GM23338 (cell line): ENCODE results near the gene STPG4. TPM values are rescaled to one million over a fixed set of nuclear protein-coding genes. Genes with fewer than 3 reads are reported as not detected.

ENCODE experiments used
- ATAC-seq: fragments of 200-7000 bp; cut with Tn5 transposase; 3 replicates; pipeline ENCODE4 v1.9.1; 2020
- DNase-seq: peaks from one replicate; pipeline ENCODE4 v3.0.0-alpha.2; 2015; ENCODE audit warnings: low spot score
- H2AFZ ChIP-seq: fragments of 200-600 bp; sonication (generic); 2 replicates; pipeline ENCODE4 v1.8.0; 2016; ENCODE audit warnings: antibody characterized with exemption, mild to moderate bottlenecking, moderate library complexity
- H3F3A ChIP-seq: fragments of 200-600 bp; sonication (generic); replicated peaks from 2 replicates; pipeline ENCODE4 v1.8.0; 2017; ENCODE audit warnings: antibody characterized with exemption, mixed run types, low read depth
- H3K27ac ChIP-seq: fragments of 200-600 bp; sonication (generic); 2 replicates; pipeline ENCODE4 v1.6.1; 2016; ENCODE audit warnings: low read depth
- H3K27me3 ChIP-seq: fragments of 200-600 bp; sonication (generic); 2 replicates; pipeline ENCODE4 v1.8.0; 2016; ENCODE audit warnings: mild to moderate bottlenecking, mixed run types, moderate library complexity; ENCODE audit not compliant: insufficient read depth
- H3K36me3 ChIP-seq: fragments of 200-600 bp; sonication (generic); 2 replicates; pipeline ENCODE4 v1.8.0; 2016; ENCODE audit warnings: mild to moderate bottlenecking; ENCODE audit not compliant: insufficient read depth
- H3K4me1 ChIP-seq: fragments of 200-600 bp; sonication (generic); 2 replicates; pipeline ENCODE4 v1.8.0; 2016; ENCODE audit warnings: mild to moderate bottlenecking, moderate library complexity; ENCODE audit not compliant: insufficient read depth
- H3K4me2 ChIP-seq: fragments of 200-600 bp; sonication (generic); 2 replicates; pipeline ENCODE4 v1.7.1; 2017; ENCODE audit warnings: mixed run types
- H3K4me3 ChIP-seq: fragments of 200-600 bp; sonication (generic); 2 replicates; pipeline ENCODE4 v1.6.1; 2016; ENCODE audit warnings: mixed run types
- H3K79me2 ChIP-seq: fragments of 200-600 bp; sonication (generic); replicated peaks from 2 replicates; pipeline ENCODE4 v1.8.0; 2017; ENCODE audit warnings: mild to moderate bottlenecking; ENCODE audit not compliant: insufficient read depth
- H3K9me2 ChIP-seq: fragments of 200-600 bp; sonication (generic); 2 replicates; pipeline ENCODE4 v1.8.0; 2017; ENCODE audit not compliant: insufficient read depth
- H4K20me1 ChIP-seq: fragments of 200-600 bp; sonication (generic); replicated peaks from 2 replicates; pipeline ENCODE4 v1.8.0; 2017; ENCODE audit warnings: mild to moderate bottlenecking; ENCODE audit not compliant: insufficient read depth
- H3K27ac Mint-ChIP-seq: 2 replicates; pipeline ENCODE4 v1.8.0; 2020; ENCODE audit warnings: inconsistent platforms, mild to moderate bottlenecking, moderate library complexity, mixed read lengths
- H3K27me3 Mint-ChIP-seq: 3 replicates; pipeline ENCODE4 v1.8.0; 2022; ENCODE audit warnings: low read depth, mild to moderate bottlenecking, moderate library complexity, mixed read lengths, inconsistent platforms; ENCODE audit not compliant: insufficient read depth, poor library complexity
- H3K36me3 Mint-ChIP-seq: 3 replicates; pipeline ENCODE4 v1.8.0; 2021; ENCODE audit warnings: low read depth, mild to moderate bottlenecking, inconsistent platforms, moderate library complexity, mixed read lengths
- H3K4me1 Mint-ChIP-seq: 3 replicates; pipeline ENCODE4 v1.8.0; 2020; ENCODE audit warnings: mild to moderate bottlenecking, inconsistent platforms, mixed read lengths
- H3K4me3 Mint-ChIP-seq: 3 replicates; pipeline ENCODE4 v1.8.0; 2021; ENCODE audit warnings: moderate library complexity, mild to moderate bottlenecking, inconsistent platforms, mixed read lengths
- H3K9me3 Mint-ChIP-seq: 3 replicates; pipeline ENCODE4 v1.8.0; 2020; ENCODE audit warnings: moderate library complexity, mild to moderate bottlenecking, inconsistent platforms, mixed read lengths
- CREB1 ChIP-seq: fragments of 250-450 bp; sonication (Bioruptor Pico); IDR thresholded peaks from 2 replicates; pipeline ENCODE4 v1.5.0; 2020; ENCODE audit warnings: low read depth, mild to moderate bottlenecking, moderate library complexity
- EZH2 ChIP-seq: fragments of 200-600 bp; sonication (generic); IDR thresholded peaks from one replicate; pipeline ENCODE4 v1.8.0; 2017; ENCODE audit warnings: antibody characterized with exemption, mild to moderate bottlenecking, low read depth; ENCODE audit not compliant: unreplicated experiment
- EZH2phosphoT487 ChIP-seq: fragments of 200-600 bp; sonication (generic); IDR thresholded peaks from one replicate; pipeline ENCODE4 v1.8.1; 2018; ENCODE audit warnings: antibody characterized with exemption; ENCODE audit not compliant: unreplicated experiment
- JUNB ChIP-seq: IDR thresholded peaks from one replicate; pipeline ENCODE4 v1.6.1; 2016; ENCODE audit warnings: antibody characterized with exemption; ENCODE audit not compliant: unreplicated experiment
- NANOG ChIP-seq: IDR thresholded peaks from 2 replicates; pipeline ENCODE4 v1.6.1; 2016; ENCODE audit warnings: antibody characterized with exemption, borderline replicate concordance
- POLR2AphosphoS5 ChIP-seq: IDR thresholded peaks from 2 replicates; pipeline ENCODE4 v1.6.1; 2016; ENCODE audit warnings: antibody characterized with exemption, low read depth
- STAT1 ChIP-seq: IDR thresholded peaks from one replicate; pipeline ENCODE4 v1.6.1; 2016; ENCODE audit warnings: antibody characterized with exemption; ENCODE audit not compliant: unreplicated experiment
- ZNF114 ChIP-seq: fragments of 250-450 bp; sonication (Bioruptor Pico); IDR thresholded peaks from 2 replicates; pipeline ENCODE4 v1.5.0; 2020; ENCODE audit warnings: mild to moderate bottlenecking, moderate library complexity
- ZNF331 ChIP-seq: fragments of 250-450 bp; sonication (Bioruptor Pico); IDR thresholded peaks from 2 replicates; pipeline ENCODE4 v1.5.0; 2020; ENCODE audit warnings: low read depth, mild to moderate bottlenecking, moderate library complexity
- polyA plus RNA-seq: library from polyadenylated mRNA; unstranded; fragments of >200 nt; fragmentation: Nextera tagmentation; extraction: Ambion mirVana; gene quantifications from 2 replicates; pipeline ENCODE4 v1.2.1, GENCODE V29; 2016
- total RNA-seq: library from RNA; depleted of rRNA; stranded (reverse); fragments of >200 nt; shearing (Covaris generic); gene quantifications from 2 replicates; pipeline ENCODE4 v1.2.3, GENCODE V29; 2014
- TF ChIP-seq, protein P1 (sequence below): IDR thresholded peaks from one replicate; pipeline ENCODE4 v1.6.1; 2018; ENCODE audit warnings: antibody characterized with exemption; ENCODE audit not compliant: unreplicated experiment
- TF ChIP-seq, protein P2 (sequence below): IDR thresholded peaks from 2 replicates; pipeline ENCODE4 v1.6.1; 2016; ENCODE audit warnings: antibody characterized with exemption
- TF ChIP-seq, protein P3 (sequence below), 2 experiments: fragments of 200-600 bp in 1 of 2; sonication (generic) in 1 of 2; conservative IDR thresholded peaks; 2 replicates each; pipeline versions ENCODE4 v1.5.1 to v1.6.1; 2016 to 2017; ENCODE audit warnings: antibody characterized with exemption in 2 of 2, low read depth in 2 of 2, mild to moderate bottlenecking in 2 of 2, moderate library complexity in 1 of 2
- TF ChIP-seq, protein P4 (sequence below): fragments of 250-450 bp; sonication (Bioruptor Pico); IDR thresholded peaks from 2 replicates; pipeline ENCODE4 v1.5.0; 2020; ENCODE audit warnings: mild to moderate bottlenecking, moderate library complexity

The STPG4 gene
- total and polyA plus RNA-seq, 2 experiments from 2014 or later: 0.28 TPM; not detected in 1

DNA sequence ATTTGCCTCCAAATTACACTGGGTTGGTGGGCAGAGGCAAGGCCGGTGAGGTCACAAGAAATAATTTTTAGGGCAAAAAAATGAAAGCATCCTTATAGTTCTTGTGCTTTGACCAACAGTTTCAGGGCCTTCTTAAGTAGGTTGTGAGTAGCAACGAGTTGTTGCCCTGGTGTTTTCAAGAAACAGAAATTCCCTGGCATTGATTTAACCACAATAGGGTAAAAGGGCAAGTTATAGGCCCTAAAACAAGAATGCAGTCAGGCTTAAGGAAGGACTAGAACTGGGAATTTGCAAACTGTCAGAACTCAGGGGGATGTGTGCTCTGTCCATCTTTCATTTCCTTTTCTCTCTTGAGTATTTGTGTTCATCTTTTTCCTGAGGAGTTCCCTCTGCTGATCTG is 46.1 kb upstream of the STPG4 start:
- no peak for DNase-seq
- Histone ChIP-seq H3K4me3 (no peak overlapping the region), H3K36me3 (no peaks in the 10 kb centered on the region), H4K20me1 (no peaks in the 10 kb centered on the region), H3K4me1 (no peaks in the 10 kb centered on the region), H2AFZ (no peak overlapping the region; the same call in 1 of the 2 replicates), H3K27me3 (no peaks in the 10 kb centered on the region), H3K79me2 (no peaks in the 10 kb centered on the region), H3F3A (no peaks in the 10 kb centered on the region), H3K27ac (no peak overlapping the region), H3K4me2 (no peak overlapping the region), H3K9me2 (0 out of 2 replicates have a peak, but pooled peaks cover 8% of the 10 kb centered on the region)
- H3K4me1 Mint-ChIP-seq: peaks cover 41% of the 10 kb centered on the region
- H3K36me3 Mint-ChIP-seq: no peaks in the 10 kb centered on the region
- TF ChIP-seq CREB1 (CRISPR knock-in tag): no peak
- no peak for TF ChIP-seq ZNF331 (CRISPR knock-in tag)
- no peak for TF ChIP-seq NANOG
- TF ChIP-seq, protein P1, sequence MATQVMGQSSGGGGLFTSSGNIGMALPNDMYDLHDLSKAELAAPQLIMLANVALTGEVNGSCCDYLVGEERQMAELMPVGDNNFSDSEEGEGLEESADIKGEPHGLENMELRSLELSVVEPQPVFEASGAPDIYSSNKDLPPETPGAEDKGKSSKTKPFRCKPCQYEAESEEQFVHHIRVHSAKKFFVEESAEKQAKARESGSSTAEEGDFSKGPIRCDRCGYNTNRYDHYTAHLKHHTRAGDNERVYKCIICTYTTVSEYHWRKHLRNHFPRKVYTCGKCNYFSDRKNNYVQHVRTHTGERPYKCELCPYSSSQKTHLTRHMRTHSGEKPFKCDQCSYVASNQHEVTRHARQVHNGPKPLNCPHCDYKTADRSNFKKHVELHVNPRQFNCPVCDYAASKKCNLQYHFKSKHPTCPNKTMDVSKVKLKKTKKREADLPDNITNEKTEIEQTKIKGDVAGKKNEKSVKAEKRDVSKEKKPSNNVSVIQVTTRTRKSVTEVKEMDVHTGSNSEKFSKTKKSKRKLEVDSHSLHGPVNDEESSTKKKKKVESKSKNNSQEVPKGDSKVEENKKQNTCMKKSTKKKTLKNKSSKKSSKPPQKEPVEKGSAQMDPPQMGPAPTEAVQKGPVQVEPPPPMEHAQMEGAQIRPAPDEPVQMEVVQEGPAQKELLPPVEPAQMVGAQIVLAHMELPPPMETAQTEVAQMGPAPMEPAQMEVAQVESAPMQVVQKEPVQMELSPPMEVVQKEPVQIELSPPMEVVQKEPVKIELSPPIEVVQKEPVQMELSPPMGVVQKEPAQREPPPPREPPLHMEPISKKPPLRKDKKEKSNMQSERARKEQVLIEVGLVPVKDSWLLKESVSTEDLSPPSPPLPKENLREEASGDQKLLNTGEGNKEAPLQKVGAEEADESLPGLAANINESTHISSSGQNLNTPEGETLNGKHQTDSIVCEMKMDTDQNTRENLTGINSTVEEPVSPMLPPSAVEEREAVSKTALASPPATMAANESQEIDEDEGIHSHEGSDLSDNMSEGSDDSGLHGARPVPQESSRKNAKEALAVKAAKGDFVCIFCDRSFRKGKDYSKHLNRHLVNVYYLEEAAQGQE: no peak
- TF ChIP-seq STAT1: no peak
- TF ChIP-seq POLR2AphosphoS5: no peak
- TF ChIP-seq, protein P2, sequence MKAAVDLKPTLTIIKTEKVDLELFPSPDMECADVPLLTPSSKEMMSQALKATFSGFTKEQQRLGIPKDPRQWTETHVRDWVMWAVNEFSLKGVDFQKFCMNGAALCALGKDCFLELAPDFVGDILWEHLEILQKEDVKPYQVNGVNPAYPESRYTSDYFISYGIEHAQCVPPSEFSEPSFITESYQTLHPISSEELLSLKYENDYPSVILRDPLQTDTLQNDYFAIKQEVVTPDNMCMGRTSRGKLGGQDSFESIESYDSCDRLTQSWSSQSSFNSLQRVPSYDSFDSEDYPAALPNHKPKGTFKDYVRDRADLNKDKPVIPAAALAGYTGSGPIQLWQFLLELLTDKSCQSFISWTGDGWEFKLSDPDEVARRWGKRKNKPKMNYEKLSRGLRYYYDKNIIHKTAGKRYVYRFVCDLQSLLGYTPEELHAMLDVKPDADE: no peak
- no peak for TF ChIP-seq JUNB
- TF ChIP-seq EZH2phosphoT487: no peak
- TF ChIP-seq, protein P3, sequence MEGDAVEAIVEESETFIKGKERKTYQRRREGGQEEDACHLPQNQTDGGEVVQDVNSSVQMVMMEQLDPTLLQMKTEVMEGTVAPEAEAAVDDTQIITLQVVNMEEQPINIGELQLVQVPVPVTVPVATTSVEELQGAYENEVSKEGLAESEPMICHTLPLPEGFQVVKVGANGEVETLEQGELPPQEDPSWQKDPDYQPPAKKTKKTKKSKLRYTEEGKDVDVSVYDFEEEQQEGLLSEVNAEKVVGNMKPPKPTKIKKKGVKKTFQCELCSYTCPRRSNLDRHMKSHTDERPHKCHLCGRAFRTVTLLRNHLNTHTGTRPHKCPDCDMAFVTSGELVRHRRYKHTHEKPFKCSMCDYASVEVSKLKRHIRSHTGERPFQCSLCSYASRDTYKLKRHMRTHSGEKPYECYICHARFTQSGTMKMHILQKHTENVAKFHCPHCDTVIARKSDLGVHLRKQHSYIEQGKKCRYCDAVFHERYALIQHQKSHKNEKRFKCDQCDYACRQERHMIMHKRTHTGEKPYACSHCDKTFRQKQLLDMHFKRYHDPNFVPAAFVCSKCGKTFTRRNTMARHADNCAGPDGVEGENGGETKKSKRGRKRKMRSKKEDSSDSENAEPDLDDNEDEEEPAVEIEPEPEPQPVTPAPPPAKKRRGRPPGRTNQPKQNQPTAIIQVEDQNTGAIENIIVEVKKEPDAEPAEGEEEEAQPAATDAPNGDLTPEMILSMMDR (conservative IDR thresholded peaks at IDR 0.05; ENCODE audit: low read depth in 2 of 2): no peak
- no peak for TF ChIP-seq EZH2
- no peak for TF ChIP-seq ZNF114 (CRISPR knock-in tag)
- TF ChIP-seq, protein P4, sequence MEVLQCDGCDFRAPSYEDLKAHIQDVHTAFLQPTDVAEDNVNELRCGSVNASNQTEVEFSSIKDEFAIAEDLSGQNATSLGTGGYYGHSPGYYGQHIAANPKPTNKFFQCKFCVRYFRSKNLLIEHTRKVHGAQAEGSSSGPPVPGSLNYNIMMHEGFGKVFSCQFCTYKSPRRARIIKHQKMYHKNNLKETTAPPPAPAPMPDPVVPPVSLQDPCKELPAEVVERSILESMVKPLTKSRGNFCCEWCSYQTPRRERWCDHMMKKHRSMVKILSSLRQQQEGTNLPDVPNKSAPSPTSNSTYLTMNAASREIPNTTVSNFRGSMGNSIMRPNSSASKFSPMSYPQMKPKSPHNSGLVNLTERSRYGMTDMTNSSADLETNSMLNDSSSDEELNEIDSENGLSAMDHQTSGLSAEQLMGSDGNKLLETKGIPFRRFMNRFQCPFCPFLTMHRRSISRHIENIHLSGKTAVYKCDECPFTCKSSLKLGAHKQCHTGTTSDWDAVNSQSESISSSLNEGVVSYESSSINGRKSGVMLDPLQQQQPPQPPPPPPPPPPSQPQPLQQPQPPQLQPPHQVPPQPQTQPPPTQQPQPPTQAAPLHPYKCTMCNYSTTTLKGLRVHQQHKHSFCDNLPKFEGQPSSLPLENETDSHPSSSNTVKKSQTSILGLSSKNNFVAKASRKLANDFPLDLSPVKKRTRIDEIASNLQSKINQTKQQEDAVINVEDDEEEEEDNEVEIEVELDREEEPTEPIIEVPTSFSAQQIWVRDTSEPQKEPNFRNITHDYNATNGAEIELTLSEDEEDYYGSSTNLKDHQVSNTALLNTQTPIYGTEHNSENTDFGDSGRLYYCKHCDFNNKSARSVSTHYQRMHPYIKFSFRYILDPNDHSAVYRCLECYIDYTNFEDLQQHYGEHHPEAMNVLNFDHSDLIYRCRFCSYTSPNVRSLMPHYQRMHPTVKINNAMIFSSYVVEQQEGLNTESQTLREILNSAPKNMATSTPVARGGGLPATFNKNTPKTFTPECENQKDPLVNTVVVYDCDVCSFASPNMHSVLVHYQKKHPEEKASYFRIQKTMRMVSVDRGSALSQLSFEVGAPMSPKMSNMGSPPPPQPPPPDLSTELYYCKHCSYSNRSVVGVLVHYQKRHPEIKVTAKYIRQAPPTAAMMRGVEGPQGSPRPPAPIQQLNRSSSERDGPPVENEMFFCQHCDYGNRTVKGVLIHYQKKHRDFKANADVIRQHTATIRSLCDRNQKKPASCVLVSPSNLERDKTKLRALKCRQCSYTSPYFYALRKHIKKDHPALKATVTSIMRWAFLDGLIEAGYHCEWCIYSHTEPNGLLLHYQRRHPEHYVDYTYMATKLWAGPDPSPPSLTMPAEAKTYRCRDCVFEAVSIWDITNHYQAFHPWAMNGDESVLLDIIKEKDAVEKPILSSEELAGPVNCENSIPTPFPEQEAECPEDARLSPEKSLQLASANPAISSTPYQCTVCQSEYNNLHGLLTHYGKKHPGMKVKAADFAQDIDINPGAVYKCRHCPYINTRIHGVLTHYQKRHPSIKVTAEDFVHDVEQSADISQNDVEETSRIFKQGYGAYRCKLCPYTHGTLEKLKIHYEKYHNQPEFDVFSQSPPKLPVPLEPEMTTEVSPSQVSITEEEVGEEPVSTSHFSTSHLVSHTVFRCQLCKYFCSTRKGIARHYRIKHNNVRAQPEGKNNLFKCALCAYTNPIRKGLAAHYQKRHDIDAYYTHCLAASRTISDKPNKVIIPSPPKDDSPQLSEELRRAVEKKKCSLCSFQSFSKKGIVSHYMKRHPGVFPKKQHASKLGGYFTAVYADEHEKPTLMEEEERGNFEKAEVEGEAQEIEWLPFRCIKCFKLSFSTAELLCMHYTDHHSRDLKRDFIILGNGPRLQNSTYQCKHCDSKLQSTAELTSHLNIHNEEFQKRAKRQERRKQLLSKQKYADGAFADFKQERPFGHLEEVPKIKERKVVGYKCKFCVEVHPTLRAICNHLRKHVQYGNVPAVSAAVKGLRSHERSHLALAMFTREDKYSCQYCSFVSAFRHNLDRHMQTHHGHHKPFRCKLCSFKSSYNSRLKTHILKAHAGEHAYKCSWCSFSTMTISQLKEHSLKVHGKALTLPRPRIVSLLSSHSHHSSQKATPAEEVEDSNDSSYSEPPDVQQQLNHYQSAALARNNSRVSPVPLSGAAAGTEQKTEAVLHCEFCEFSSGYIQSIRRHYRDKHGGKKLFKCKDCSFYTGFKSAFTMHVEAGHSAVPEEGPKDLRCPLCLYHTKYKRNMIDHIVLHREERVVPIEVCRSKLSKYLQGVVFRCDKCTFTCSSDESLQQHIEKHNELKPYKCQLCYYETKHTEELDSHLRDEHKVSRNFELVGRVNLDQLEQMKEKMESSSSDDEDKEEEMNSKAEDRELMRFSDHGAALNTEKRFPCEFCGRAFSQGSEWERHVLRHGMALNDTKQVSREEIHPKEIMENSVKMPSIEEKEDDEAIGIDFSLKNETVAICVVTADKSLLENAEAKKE: no peak
- H3K4me3 Mint-ChIP-seq: no peak overlapping the region
- peaks cover 3% of the 10 kb centered on the region for H3K27me3 Mint-ChIP-seq
- no peaks in the 10 kb centered on the region for H3K9me3 Mint-ChIP-seq
- ATAC-seq: no peak
- no peak overlapping the region for H3K27ac Mint-ChIP-seq
